Fibroblast of skin of left quadriceps (primary cell): ENCODE data around the gene STX3.
"Not testable (repeated sequence)": the region's sequence is repeated elsewhere in the genome, so short reads cannot be mapped to it uniquely, and the experiment has no call there.

Source experiments
- DNase-seq, 2 experiments: peaks; one replicate each; pipeline ENCODE4 v3.0.0-alpha.2; 2013; ENCODE audit warnings: low read depth in 2 of 2

The STX3 gene

GRCh38 chr11:59758401-59759037, 3.3 kb downstream of the STX3 start:
- no peak for DNase-seq

- no peak for DNase-seq
Measured at GRCh38 chr11:59759900-59760299, 4.7 kb downstream of the STX3 start.

DNA sequence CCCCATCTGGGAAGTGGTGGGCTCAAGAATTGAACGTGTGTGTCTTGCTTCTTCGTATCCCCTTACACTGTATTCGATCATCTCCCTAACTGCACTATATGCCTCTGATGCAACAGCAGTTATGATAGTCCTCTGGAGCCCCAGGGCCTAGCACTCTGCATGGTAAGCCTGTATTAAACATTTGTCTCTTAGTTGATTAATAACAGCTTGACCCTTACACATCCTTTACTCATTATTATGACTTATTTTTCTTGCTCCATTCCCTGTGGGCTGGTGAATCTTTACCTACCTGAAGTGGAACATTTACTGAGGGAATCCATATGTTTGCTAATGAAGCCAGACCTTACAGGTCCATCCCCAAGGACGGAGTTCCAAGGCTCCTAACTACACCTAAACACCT, 5.6 kb downstream of the STX3 start:
- DNase-seq: no peak

- DNase-seq: no peak
Measured at GRCh38 chr11:59761993-59762392, 6.8 kb downstream of the STX3 start.

GRCh38 chr11:59765068-59765735, 10.0 kb downstream of the STX3 start:
- DNase-seq: no peak

- DNase-seq: no peak
Measured at GRCh38 chr11:59766542-59767224, 11.5 kb downstream of the STX3 start.

- no peak for DNase-seq
Measured at GRCh38 chr11:59767225-59767611, 12.0 kb downstream of the STX3 start.

DNA sequence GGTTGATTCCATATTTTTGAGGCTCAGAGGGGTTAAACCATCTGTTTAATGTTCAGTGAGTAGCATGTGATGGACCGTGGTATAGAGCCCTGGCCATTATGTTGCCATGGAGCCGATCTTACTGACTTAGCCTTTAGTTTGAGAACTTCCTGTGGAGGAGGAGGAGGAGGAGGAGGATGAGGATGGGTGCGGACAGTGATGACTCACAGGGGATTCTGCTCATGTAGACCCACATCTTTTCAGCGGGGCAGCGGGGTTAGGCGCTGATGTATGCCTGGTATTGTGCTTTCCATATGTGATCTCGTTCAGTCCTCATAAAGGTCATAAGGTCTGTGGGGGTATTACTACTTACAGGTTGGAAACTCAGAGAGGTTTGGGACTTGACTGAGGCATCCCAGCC, 13.9 kb downstream of the STX3 start:
- no peak for DNase-seq

DNA sequence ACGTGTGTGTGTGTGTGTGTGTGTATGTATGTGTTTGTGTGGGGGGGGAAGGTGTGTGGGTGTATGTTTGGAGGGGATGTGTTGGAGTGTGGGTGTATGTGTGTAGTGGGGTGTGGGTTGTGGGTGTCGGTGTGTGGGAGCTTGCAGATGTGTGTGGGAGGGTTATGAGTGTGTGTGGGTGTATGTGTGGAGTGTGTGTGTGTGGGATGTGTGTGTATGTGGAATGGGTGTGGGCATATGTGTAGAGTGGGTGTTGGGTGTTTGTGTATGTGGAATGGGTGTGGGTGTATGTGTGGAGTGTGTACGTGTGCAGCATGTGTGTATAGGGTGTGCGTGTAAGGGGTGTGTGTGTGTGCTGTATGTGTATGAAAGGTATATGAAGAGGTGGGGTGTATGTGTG, 14.7 kb downstream of the STX3 start:
- DNase-seq: no peak

DNA sequence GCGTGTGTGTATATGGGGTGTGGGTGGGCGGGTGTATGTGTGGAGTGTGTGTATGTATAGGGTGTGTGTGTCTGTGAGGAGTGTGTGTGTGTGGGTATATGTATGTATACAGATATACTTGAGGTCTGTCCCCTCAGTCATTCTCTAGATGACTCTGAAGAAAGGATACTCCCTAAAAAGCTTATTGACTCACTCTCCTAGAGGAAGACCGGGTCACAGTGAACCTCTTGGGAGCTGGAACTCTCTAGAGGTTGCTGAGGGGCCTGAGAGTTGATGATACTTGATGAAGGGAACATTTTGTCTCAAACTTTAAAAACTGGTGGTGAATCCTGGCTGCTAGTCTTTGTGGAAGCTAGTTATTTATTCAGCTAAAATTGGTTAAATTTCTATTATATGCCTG, 15.1 kb downstream of the STX3 start:
- no peak for DNase-seq

- no peak for DNase-seq
Measured at GRCh38 chr11:59770869-59771268, 15.7 kb downstream of the STX3 start.

DNA sequence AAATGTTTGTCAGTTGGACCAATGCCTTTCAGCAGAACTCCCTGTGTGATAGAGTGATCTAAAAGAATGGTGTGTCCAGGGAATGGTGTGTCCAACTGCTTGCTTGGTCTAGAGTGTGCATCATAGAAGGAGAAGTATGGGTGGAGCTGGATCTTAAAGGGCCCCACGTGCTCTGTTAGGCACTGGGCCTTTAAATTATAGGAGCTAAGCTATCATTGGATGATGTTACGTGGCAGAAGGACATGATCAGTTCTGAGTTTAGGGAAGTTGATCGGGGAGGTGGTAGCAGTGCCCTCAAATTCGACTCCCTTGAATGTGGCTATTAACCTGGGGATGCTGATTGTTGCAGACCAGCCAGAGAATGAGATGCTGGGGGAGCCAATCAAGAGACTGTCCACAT, 16.4 kb downstream of the STX3 start:
- no peak for DNase-seq

- DNase-seq: no peak
Measured at GRCh38 chr11:59773083-59773440, 17.9 kb downstream of the STX3 start.

- DNase-seq: no peak
Measured at GRCh38 chr11:59776210-59777066, 21.3 kb downstream of the STX3 start.

GRCh38 chr11:59777104-59777503, 21.9 kb downstream of the STX3 start:
- no peak for DNase-seq

DNA sequence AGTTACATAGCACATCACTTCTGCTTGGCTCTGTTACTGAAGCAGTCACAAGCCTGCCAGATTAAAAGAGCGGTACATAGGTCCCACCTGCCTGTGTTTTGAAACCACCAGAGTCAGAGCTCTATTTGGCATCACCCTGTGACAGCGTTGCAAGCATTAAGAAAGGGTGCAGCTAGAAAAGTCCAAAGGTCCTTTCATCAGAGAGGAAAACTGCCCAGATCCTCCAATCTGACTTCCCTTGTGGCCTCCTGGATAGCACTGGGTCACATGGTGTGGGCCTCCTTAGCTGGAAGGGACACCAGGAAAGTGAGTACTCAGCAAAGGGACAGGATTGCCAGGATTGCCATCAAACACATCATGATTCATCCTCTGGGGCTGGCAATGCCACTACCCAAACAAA, 22.9 kb downstream of the STX3 start:
- no peak for DNase-seq

- DNase-seq: no peak
Measured at GRCh38 chr11:59779487-59779886, 24.3 kb downstream of the STX3 start.

GRCh38 chr11:59782080-59782479, 26.9 kb downstream of the STX3 start:
- no peak for DNase-seq

DNA sequence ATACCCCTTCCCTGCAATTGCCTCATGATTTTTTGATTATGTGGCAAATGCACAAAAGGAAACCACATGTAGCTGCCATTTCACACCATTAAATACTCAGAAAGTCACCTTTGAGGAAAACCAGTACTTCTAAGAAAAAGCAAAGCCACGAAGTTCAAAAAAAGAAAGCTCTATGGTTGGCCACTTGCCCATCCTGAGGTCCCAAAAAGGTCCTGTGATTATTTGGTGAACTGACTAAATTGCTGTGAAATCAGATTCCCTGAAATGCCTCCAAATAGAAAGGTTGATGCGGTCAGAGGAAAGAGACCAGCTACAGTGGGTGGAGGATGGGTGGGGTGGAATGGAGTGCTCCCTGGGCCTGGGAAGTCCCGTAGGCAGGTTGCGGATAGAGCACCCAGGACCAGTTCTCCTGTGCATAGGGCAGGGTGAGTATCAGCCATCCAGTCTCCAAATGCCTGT, 28.5 kb downstream of the STX3 start:
- no peak for DNase-seq

GRCh38 chr11:59784441-59784840, 29.3 kb downstream of the STX3 start:
- not testable (repeated sequence) for DNase-seq

GRCh38 chr11:59785818-59786217, 30.6 kb downstream of the STX3 start:
- DNase-seq: no peak

- DNase-seq: no peak
Measured at GRCh38 chr11:59787255-59787588, 32.0 kb downstream of the STX3 start.
